Umbilical cord (tissue), 2 donors: ENCODE results near the gene SNORC. TPM values are rescaled to one million over a fixed set of nuclear protein-coding genes. Genes with fewer than 3 reads are reported as not detected.
A peak's percentile ranks its signal among the peaks of the same experiment; 100 is the strongest.
"Not testable (repeated sequence)": the region's sequence is repeated elsewhere in the genome, so short reads cannot be mapped to it uniquely, and the experiment has no call there.

Experiments used
- DNase-seq: peaks from one replicate; pipeline ENCODE4 v3.0.0-alpha.2; 2015; ENCODE audit warnings: low spot score
- total RNA-seq: library from RNA; depleted of rRNA; stranded (reverse); fragments of >200 nt; gene quantifications from one replicate; pipeline ENCODE4 v1.2.3, GENCODE V29; 2014; ENCODE audit warnings: low replicate concordance; ENCODE audit not compliant: insufficient read depth

SNORC gene
- 0.24 TPM for total RNA-seq

- no peak for DNase-seq
These were observed at the start of gene SNORC for GRCh38 chr2:232870018-232870765. SNORC (plus strand) TSS chr2:232870264; CDS start chr2:232870342, 78 bp downstream.

DNA sequence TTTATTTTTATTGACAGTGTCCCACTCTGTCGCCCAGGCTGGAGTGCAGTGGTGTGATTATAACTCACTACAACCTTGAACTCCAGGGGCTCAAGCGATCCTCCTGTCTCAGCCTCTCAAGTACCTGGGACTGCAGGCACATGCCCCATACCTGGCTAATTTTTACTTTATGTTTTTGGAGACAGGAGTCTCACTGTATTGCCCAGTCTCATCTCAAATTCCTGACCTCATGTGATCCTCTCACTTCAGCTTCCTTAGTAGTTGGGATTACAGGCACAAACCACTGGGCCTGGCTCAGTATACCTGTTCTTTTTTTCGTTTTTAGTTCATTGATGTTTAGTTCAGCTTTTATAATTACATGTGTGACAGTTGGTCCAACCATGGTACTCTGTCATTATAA lies 40.1 kb upstream of the SNORC start:
- no peak for DNase-seq

- DNase-seq: no peak
These were observed 38.6 kb upstream of the SNORC start for GRCh38 chr2:232831496-232831895.

DNA sequence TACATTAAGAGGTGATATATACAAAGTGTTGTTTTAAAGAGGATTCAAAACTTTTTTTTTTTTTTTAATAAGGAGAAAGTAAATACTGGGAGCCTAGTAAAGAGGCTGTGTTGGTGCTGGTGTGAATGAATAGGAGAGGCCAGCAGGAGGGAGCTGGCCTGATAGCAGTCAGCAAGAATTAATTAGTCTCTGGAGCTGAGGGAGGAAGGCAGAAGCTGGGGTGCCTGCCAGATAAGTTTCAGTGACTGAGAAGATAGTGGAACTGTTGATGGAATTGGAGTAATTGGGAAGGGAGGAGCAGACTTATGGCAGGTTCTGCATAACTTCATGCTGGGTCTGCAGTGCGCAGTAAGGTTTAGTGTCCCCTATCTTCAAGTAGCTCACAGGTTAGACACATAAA lies 36.2 kb upstream of the SNORC start:
- DNase-seq: no peak

DNA sequence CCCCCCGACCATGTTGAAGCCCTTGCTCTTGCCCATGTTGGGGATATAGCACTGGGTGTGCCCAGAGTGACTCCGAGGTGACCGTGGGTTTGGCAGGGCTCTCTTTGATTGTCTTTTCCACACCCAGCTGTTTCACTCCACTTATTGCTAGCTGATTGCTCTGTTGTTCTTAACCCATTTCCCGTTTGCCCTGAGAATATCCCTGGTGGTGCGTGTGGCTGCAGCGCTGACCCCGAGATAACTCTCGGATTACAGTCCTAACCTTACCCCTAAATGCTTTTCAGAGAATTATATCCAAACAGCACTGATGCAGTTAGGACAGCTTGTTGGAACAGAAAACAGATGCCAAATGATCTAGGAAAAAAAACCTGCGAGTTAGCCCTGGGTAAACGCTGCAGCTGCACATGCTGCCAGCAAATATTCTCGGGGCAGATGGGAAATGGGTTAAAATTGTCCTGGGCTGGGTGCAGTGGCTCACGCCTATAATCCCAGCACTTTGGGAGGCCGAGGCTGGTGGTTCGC lies 34.3 kb upstream of the SNORC start:
- DNase-seq: no peak

DNA sequence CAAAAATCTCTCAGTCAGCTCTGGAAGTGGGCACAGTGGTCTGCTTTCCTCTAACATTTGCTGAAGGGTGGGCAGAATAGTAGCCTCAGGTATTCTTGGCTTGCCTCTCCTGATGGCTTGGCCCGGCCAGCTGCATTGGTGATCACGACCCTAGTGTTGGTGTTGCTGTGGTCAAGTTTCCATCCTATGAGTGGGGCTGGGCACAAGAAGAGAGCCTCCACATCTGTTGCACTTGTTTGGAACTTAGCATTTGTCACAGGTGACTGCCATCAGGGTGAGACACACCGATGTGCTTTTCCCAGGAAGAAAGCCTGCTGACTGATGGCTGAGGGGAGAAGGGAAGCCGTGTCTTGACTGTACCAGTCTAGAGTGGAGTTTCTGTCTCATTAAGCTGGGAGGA lies 33.1 kb upstream of the SNORC start:
- no peak for DNase-seq

GRCh38 chr2:232838406-232838874 lies 31.6 kb upstream of the SNORC start:
- no peak for DNase-seq

- peak; percentile 54 for DNase-seq
These were observed 30.5 kb upstream of the SNORC start for GRCh38 chr2:232839411-232840079.

- no peak for DNase-seq
These were observed 27.4 kb upstream of the SNORC start for GRCh38 chr2:232842689-232843088.

GRCh38 chr2:232843834-232844233 lies 26.2 kb upstream of the SNORC start:
- no peak for DNase-seq

DNA sequence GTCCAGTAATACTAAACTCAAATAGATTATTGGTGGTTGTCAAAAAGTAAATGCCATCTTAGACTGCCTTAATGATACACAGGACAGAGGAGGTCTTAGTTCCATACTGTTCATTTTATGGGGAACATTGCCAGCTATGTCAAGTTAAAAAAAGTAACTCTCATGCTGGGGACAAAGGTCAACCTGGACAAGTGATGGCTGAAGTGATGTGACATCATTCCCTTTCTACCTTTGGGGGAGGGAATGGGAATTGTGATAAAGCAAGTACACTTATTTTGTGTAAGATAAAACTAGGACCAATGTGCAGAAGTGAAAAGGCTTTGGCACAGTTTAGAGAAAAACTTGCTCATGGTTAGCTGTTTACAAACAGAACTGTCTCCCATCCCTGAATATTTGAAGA lies 24.0 kb upstream of the SNORC start:
- DNase-seq: no peak

- DNase-seq: no peak
These were observed 20.0 kb upstream of the SNORC start for GRCh38 chr2:232850039-232850438.

GRCh38 chr2:232852081-232852480 lies 18.0 kb upstream of the SNORC start:
- DNase-seq: not testable (repeated sequence)

- no peak for DNase-seq
These were observed 17.4 kb upstream of the SNORC start for GRCh38 chr2:232852676-232853075.

- DNase-seq: peak; percentile 46
These were observed 16.0 kb upstream of the SNORC start for GRCh38 chr2:232854082-232854481.

- no peak for DNase-seq
These were observed 12.9 kb upstream of the SNORC start for GRCh38 chr2:232857158-232857563.

DNA sequence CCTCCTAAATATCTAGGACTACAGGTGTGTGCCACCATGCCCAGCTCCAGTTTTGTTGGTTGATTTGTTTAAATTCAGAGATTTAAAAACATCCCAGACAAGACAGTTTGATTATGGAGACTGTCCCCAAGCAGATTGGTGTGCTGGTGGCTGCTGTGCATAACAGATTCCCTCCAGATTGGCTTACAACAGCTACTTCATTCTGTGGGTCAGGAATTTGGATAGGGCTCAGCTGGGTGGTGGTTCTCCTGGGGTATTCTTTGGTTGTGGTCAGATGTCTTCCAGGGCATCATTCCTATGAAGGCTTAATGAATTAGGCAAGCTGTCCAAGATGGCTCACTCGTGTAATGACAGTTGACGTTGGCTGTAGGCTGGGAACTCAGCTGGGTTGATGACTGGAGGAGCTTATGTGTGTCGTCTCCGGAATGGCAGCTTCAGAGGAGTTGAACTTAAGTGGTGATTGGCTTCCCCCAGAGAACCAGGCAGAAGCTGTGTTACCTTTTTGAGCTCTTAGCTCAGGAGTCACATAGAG lies 10.6 kb upstream of the SNORC start:
- DNase-seq: no peak

GRCh38 chr2:232860593-232861241 lies 9.3 kb upstream of the SNORC start:
- DNase-seq: no peak

DNA sequence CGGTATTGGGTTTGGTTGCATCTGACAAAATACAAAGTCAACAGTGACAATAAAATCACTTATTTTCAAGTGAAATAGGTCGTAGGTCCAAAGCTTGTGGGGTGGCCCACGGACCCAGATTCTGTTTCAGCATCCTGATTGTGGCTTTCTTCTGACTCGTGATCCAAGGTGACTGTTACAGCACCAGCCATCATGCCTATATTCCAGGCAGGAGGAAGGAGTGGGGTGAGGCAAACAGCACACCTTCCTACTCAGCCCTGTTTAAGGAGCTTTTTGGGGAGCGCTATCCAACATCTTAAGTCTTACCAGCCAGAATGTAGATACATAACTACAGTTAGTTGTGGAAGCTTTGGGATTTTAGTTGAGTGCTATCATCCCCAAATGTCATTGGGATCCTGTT lies 8.7 kb upstream of the SNORC start:
- no peak for DNase-seq

DNA sequence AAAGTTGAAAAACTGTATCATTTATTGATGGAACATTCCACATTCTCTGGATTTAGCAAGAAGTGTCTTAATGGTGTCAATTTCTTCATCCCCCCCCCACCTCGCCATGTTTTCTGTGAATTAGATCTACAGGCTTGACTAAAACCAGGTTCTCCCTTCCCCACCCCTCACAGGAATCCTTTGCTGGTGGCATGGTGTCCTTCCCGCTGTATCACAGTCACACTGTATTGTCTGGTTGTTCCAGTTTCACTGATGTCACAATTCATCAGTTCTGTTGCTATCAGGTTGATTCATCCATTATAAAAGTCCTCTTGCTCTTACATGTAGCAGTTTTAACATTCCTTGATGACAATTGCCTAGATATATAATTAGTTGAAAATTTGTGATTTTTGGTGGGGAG lies 6.1 kb upstream of the SNORC start:
- DNase-seq: no peak

GRCh38 chr2:232865165-232865564 lies 4.9 kb upstream of the SNORC start:
- DNase-seq: no peak

GRCh38 chr2:232866104-232866503 lies 4.0 kb upstream of the SNORC start:
- DNase-seq: no peak
